B cell (primary cell): ENCODE results near the gene CFAP97D2. TPM values are rescaled to one million over a fixed set of nuclear protein-coding genes. Genes with fewer than 3 reads are reported as not detected.

ENCODE experiments used
- ATAC-seq: fragments of 200-7000 bp; cut with Tn5 transposase; one replicate; pipeline ENCODE4 v1.10.0; 2021; ENCODE audit warnings: low read depth, mild to moderate bottlenecking, moderate number of reproducible peaks, moderate library complexity
- CTCF ChIA-PET: fragments of 350-600 bp; sonication (Branson Sonifier 250); formaldehyde crosslinking; loops from one replicate; lab custom pipeline; 2021; ENCODE audit warnings: antibody characterized with exemption, inconsistent platforms; lab: Charles Lee
- POLR2A ChIA-PET: fragments of 350-600 bp; sonication (Branson Sonifier 250); formaldehyde crosslinking; loops from one replicate; lab custom pipeline; 2021; ENCODE audit warnings: antibody characterized with exemption; lab: Charles Lee
- DNase-seq: peaks from one replicate; pipeline ENCODE4 v3.0.0; 2013
- H2AFZ ChIP-seq: 2 replicates; pipeline ENCODE4 v1.6.1; 2012; ENCODE audit warnings: mild to moderate bottlenecking, low read depth, low read length; ENCODE audit not compliant: insufficient read depth, poor library complexity, severe bottlenecking
- H3K27ac ChIP-seq, 2 donors: 1 replicate in 1 of 2; 2 replicates in 1 of 2; pipeline ENCODE4 v1.5.1; 2012 to 2013; ENCODE audit warnings: low read length in 2 of 2, mild to moderate bottlenecking in 2 of 2, moderate library complexity in 1 of 2
- H3K27me3 ChIP-seq, 4 experiments: fragments of 200-600 bp in 1 of 4; sonication (generic) in 1 of 4; replicated peaks in 1 of 4; 1 replicate in 2 of 4; 2 replicates in 2 of 4; pipeline versions ENCODE4 v1.6.1 to v1.7.0; 2013 to 2016; ENCODE audit warnings: low read length in 3 of 4, mild to moderate bottlenecking in 2 of 4, mixed read lengths in 1 of 4, moderate library complexity in 1 of 4; ENCODE audit not compliant: insufficient read depth in 4 of 4, control insufficient read depth in 3 of 4; ENCODE audit errors: control extremely low read depth in 1 of 4
- H3K36me3 ChIP-seq, 2 experiments: replicated peaks in 1 of 2; 1 replicate in 1 of 2; 2 replicates in 1 of 2; pipeline versions ENCODE4 v1.6.1 to v1.7.1; 2013; ENCODE audit warnings: low read length in 1 of 2; ENCODE audit not compliant: insufficient read depth in 2 of 2, control insufficient read depth in 1 of 2; ENCODE audit errors: control extremely low read depth in 1 of 2, extremely low read depth in 1 of 2
- H3K4me1 ChIP-seq, 2 donors: fragments of 200-600 bp in 1 of 2; sonication (generic) in 1 of 2; 1 replicate in 1 of 2; 2 replicates in 1 of 2; pipeline versions ENCODE4 v1.5.1 to v1.6.1; 2013 to 2017; ENCODE audit warnings: low read length in 2 of 2; ENCODE audit not compliant: control insufficient read depth in 2 of 2, insufficient read depth in 2 of 2
- H3K4me2 ChIP-seq: replicated peaks from 2 replicates; pipeline ENCODE3; 2012; ENCODE audit warnings: mild to moderate bottlenecking, low read depth, low read length; ENCODE audit not compliant: poor library complexity, severe bottlenecking
- H3K4me3 ChIP-seq, 5 experiments: fragments of 200-600 bp in 1 of 5; sonication (generic) in 1 of 5; 1 replicate in 3 of 5; 2 replicates in 2 of 5; pipeline versions ENCODE4 v1.5.1 to v1.7.0; 2011 to 2016; ENCODE audit warnings: low read length in 4 of 5, mild to moderate bottlenecking in 4 of 5, low read depth in 2 of 5, control low read depth in 1 of 5, moderate library complexity in 1 of 5; ENCODE audit not compliant: insufficient read depth in 1 of 5; ENCODE audit errors: control extremely low read depth in 1 of 5, extremely low read depth in 1 of 5
- H3K79me2 ChIP-seq: fragments of 200-600 bp; sonication (generic); one replicate; pipeline ENCODE4 v1.6.0; 2016; ENCODE audit warnings: low read length; ENCODE audit not compliant: control insufficient read depth, insufficient read depth
- H3K9ac ChIP-seq: fragments of 200-600 bp; sonication (generic); 2 replicates; pipeline ENCODE4 v1.6.1; 2017; ENCODE audit warnings: mild to moderate bottlenecking, low read length, moderate library complexity
- H3K9me3 ChIP-seq, 3 donors: one replicate each; pipeline versions ENCODE4 v1.6.1 to v1.7.1; 2013; ENCODE audit warnings: low read length in 2 of 3; ENCODE audit not compliant: control insufficient read depth in 2 of 3, insufficient read depth in 1 of 3; ENCODE audit errors: control extremely low read depth in 1 of 3
- H4K20me1 ChIP-seq: 2 replicates; pipeline ENCODE4 v1.6.0; 2012; ENCODE audit warnings: mild to moderate bottlenecking, low read length; ENCODE audit not compliant: insufficient read depth, control insufficient read depth, poor library complexity, severe bottlenecking
- H3K27ac Mint-ChIP-seq: one replicate; pipeline ENCODE4 v1.8.0; 2021; ENCODE audit warnings: mixed read lengths
- H3K27me3 Mint-ChIP-seq: one replicate; pipeline ENCODE4 v1.8.0; 2021; ENCODE audit warnings: mixed read lengths
- H3K4me1 Mint-ChIP-seq: one replicate; pipeline ENCODE4 v1.8.0; 2021; ENCODE audit warnings: mixed read lengths
- H3K4me3 Mint-ChIP-seq: one replicate; pipeline ENCODE4 v1.8.0; 2021; ENCODE audit warnings: mixed read lengths
- H3K9me3 Mint-ChIP-seq: one replicate; pipeline ENCODE4 v1.8.0; 2022; ENCODE audit warnings: mixed read lengths; ENCODE audit not compliant: insufficient read depth
- EZH2 ChIP-seq: IDR thresholded peaks from 2 replicates; pipeline ENCODE4 v1.6.1; 2012; ENCODE audit warnings: borderline replicate concordance, low read depth, mild to moderate bottlenecking, moderate library complexity, low read length; ENCODE audit not compliant: insufficient read depth, poor library complexity, severe bottlenecking
- WGBS: methylation state at CpG from one replicate; pipeline ENCODE4 v1.1.5; 2013; ENCODE audit warnings: missing lambda C conversion rate; ENCODE audit not compliant: insufficient coverage; 5-methylcytosine and 5-hydroxymethylcytosine counted together
- intact Hi-C: fragments of 100-400 bp; cut with micrococcal nuclease; formaldehyde crosslinking; loops from one replicate; pipeline ENCODE4 v1.10.0; 2022
- polyA plus RNA-seq: library from polyadenylated mRNA; depleted of rRNA; stranded (reverse); fragments of >200 nt; gene quantifications from 2 replicates; pipeline ENCODE4 v1.2.3, GENCODE V29; 2012
- total RNA-seq, 2 donors: library from RNA; stranded (reverse); fragments of 120-200 nt in 1 of 2; gene quantifications; 1 replicate in 1 of 2; 2 replicates in 1 of 2; pipeline versions ENCODE4 v1.2.3 to v1.2.4, GENCODE V29; 2013 to 2022
- TF ChIP-seq, protein P1 (sequence below): fragments of 200-600 bp; IDR thresholded peaks from one replicate; pipeline ENCODE4 v1.8.0; 2022; ENCODE audit warnings: antibody characterized with exemption, mild to moderate bottlenecking

The CFAP97D2 gene
- total and polyA plus RNA-seq, 2 donors (not counting 1 experiment from before 2014, with no cell fraction given) = 0.09 to 0.22 TPM

GRCh38 chr13:114149774-114150740 is 29.0 kb upstream of the CFAP97D2 start:
- Histone ChIP-seq H3K36me3 (no peaks in the 10 kb centered on the region), H4K20me1 (no peaks in the 10 kb centered on the region), H3K4me2 (no peak overlapping the region), H3K4me1 (peaks cover 54 to 66% of the 10 kb centered on the region in 2 donors), H3K79me2 (peaks cover 12% of the 10 kb centered on the region), H3K9me3 (no peaks in the 10 kb centered on the region), H3K4me3 (no peak overlapping the region), H3K9ac (no peak overlapping the region), H3K27ac (no peak overlapping the region), H3K27me3 (no peaks in the 10 kb centered on the region), H2AFZ (no peak overlapping the region)
- POLR2A ChIA-PET = no interaction called here
- TF ChIP-seq EZH2 = no peak
- TF ChIP-seq, protein P1, sequence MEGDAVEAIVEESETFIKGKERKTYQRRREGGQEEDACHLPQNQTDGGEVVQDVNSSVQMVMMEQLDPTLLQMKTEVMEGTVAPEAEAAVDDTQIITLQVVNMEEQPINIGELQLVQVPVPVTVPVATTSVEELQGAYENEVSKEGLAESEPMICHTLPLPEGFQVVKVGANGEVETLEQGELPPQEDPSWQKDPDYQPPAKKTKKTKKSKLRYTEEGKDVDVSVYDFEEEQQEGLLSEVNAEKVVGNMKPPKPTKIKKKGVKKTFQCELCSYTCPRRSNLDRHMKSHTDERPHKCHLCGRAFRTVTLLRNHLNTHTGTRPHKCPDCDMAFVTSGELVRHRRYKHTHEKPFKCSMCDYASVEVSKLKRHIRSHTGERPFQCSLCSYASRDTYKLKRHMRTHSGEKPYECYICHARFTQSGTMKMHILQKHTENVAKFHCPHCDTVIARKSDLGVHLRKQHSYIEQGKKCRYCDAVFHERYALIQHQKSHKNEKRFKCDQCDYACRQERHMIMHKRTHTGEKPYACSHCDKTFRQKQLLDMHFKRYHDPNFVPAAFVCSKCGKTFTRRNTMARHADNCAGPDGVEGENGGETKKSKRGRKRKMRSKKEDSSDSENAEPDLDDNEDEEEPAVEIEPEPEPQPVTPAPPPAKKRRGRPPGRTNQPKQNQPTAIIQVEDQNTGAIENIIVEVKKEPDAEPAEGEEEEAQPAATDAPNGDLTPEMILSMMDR = no peak
- WGBS = 91% methylated on average over 10 of the region's 12 CpGs
- no peaks in the 10 kb centered on the region for H3K9me3 Mint-ChIP-seq
- H3K4me1 Mint-ChIP-seq = peaks cover 36% of the 10 kb centered on the region
- intact Hi-C loops = no loop called here
- peaks cover 13% of the 10 kb centered on the region for H3K27me3 Mint-ChIP-seq
- no peak for DNase-seq
- no peak overlapping the region for H3K4me3 Mint-ChIP-seq
- CTCF ChIA-PET = no interaction called here
- peak overlapping the region; percentile 10 for H3K27ac Mint-ChIP-seq
- no peak for ATAC-seq

GRCh38 chr13:114151031-114151430 is 28.0 kb upstream of the CFAP97D2 start:
- Mint-ChIP-seq H3K27ac (peak overlapping the region; percentile 56), H3K27me3 (peaks cover 13% of the 10 kb centered on the region), H3K4me1 (peaks cover 36% of the 10 kb centered on the region), H3K4me3 (no peak overlapping the region), H3K9me3 (no peaks in the 10 kb centered on the region)
- Histone ChIP-seq H3K79me2 (peaks cover 12% of the 10 kb centered on the region), H2AFZ (no peak overlapping the region), H3K27ac (no peak overlapping the region), H4K20me1 (no peaks in the 10 kb centered on the region), H3K4me3 (no peak overlapping the region), H3K36me3 (no peaks in the 10 kb centered on the region), H3K27me3 (no peaks in the 10 kb centered on the region), H3K9me3 (no peaks in the 10 kb centered on the region), H3K9ac (no peak overlapping the region), H3K4me1 (peaks cover 44 to 56% of the 10 kb centered on the region in 2 donors), H3K4me2 (no peak overlapping the region)
- TF ChIP-seq, protein P1 = no peak
- no peak for TF ChIP-seq EZH2
- WGBS = 66% methylated on average over 10 of the region's 10 CpGs
- DNase-seq (no peak), ATAC-seq (no peak)
- POLR2A ChIA-PET = no interaction called here
- CTCF ChIA-PET = no interaction called here
- intact Hi-C loops = no loop called here
